Cardiac fibroblast (primary cell): ENCODE data around the gene AMH.

ENCODE experiments used
- DNase-seq, 2 donors: peaks; one replicate each; pipeline versions ENCODE4 v3.0.0 to v3.0.0-alpha.2; 2010; ENCODE audit warnings: low read depth in 2 of 2
- H3K4me3 ChIP-seq, 2 donors: replicated peaks in 1 of 2; 1 replicate in 1 of 2; 2 replicates in 1 of 2; pipeline ENCODE4 v1.5.1; 2011; ENCODE audit warnings: low read depth in 2 of 2, low read length in 2 of 2, mild to moderate bottlenecking in 2 of 2, moderate library complexity in 1 of 2
- CTCF ChIP-seq: IDR thresholded peaks from one replicate; pipeline ENCODE4 v1.5.1; 2011; ENCODE audit warnings: low read depth, mild to moderate bottlenecking, low read length, inconsistent platforms

AMH gene

GRCh38 chr19:2207991-2208860, 40.9 kb upstream of the AMH start:
- DNase-seq: peak; percentile 71 to 84
- TF ChIP-seq CTCF: peak; percentile 22
- no peak overlapping the region for H3K4me3 ChIP-seq

- H3K4me3 ChIP-seq: no peak overlapping the region
- DNase-seq: peak in 1 of 2 donors; percentile 16
- TF ChIP-seq CTCF: no peak
Observed at GRCh38 chr19:2208975-2209374, 40.1 kb upstream of the AMH start.

- no peak overlapping the region for H3K4me3 ChIP-seq
- TF ChIP-seq CTCF: no peak
Observed at GRCh38 chr19:2209408-2209807, 39.7 kb upstream of the AMH start.

GRCh38 chr19:2210206-2210605, 38.9 kb upstream of the AMH start:
- no peak for DNase-seq
- H3K4me3 ChIP-seq: no peak overlapping the region
- no peak for TF ChIP-seq CTCF

More at GRCh38 chr19:2209408-2209807, 39.7 kb upstream of the AMH start:
- DNase-seq: no peak

GRCh38 chr19:2210987-2211740, 38.0 kb upstream of the AMH start:
- no peak for DNase-seq
- no peak for TF ChIP-seq CTCF
- H3K4me3 ChIP-seq: no peak overlapping the region

- H3K4me3 ChIP-seq: no peak overlapping the region
- no peak for DNase-seq
- TF ChIP-seq CTCF: no peak
Observed at GRCh38 chr19:2212861-2213711, 36.0 kb upstream of the AMH start.
